HG03097 (cell line): Measurements from ENCODE around the gene USP25.

Source experiments
- ATAC-seq: cut with Tn5 transposase; IDR thresholded peaks from one replicate; pipeline ENCODE4 v1.9.1; 2021; ENCODE audit not compliant: unreplicated experiment, low FRiP score

The USP25 gene, protein sequence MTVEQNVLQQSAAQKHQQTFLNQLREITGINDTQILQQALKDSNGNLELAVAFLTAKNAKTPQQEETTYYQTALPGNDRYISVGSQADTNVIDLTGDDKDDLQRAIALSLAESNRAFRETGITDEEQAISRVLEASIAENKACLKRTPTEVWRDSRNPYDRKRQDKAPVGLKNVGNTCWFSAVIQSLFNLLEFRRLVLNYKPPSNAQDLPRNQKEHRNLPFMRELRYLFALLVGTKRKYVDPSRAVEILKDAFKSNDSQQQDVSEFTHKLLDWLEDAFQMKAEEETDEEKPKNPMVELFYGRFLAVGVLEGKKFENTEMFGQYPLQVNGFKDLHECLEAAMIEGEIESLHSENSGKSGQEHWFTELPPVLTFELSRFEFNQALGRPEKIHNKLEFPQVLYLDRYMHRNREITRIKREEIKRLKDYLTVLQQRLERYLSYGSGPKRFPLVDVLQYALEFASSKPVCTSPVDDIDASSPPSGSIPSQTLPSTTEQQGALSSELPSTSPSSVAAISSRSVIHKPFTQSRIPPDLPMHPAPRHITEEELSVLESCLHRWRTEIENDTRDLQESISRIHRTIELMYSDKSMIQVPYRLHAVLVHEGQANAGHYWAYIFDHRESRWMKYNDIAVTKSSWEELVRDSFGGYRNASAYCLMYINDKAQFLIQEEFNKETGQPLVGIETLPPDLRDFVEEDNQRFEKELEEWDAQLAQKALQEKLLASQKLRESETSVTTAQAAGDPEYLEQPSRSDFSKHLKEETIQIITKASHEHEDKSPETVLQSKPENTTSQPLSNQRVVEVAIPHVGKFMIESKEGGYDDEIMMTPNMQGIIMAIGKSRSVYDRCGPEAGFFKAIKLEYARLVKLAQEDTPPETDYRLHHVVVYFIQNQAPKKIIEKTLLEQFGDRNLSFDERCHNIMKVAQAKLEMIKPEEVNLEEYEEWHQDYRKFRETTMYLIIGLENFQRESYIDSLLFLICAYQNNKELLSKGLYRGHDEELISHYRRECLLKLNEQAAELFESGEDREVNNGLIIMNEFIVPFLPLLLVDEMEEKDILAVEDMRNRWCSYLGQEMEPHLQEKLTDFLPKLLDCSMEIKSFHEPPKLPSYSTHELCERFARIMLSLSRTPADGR

DNA sequence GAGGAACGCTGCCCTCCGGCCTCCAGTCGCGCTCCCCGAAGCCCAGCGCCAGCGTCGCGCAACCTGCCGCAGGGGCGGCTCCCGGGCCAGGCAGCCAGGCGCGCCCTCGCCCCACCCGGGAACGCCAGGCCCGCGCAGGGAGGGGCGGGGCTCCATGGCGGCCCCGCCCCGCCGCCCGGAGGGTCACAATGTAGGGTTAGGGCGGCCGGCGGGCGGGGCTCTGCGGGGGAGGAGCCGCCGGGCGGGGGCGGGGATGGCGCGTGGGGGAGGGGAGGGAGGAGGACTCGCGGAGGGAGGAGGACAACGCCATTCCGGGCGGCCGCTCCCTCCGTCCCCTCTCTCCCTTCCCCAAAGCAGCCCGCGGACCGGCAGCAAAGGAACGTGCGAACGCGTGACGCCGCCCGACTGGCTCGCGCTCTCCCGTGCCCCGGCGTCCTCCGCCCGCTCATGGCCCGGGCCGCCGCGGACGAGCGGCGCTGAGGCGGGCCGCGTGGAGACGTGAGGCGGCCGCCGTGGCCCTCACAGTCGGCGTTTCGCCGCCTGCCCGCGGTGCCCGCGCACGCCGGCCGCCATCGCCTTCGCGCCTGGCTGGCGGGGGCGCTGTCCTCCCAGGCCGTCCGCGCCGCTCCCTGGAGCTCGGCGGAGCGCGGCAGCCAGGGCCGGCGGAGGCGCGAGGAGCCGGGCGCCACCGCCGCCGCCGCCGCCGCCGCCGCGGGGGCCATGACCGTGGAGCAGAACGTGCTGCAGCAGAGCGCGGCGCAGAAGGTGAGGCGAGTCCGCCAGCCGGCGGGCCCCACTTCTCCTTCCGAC is at the start of gene USP25:
TSS of gene USP25 (plus strand) at position 309 of the 810 bp plus-strand sequence. CDS start at position 721, 412 bp downstream.
- ATAC-seq: peak; percentile 69

DNA sequence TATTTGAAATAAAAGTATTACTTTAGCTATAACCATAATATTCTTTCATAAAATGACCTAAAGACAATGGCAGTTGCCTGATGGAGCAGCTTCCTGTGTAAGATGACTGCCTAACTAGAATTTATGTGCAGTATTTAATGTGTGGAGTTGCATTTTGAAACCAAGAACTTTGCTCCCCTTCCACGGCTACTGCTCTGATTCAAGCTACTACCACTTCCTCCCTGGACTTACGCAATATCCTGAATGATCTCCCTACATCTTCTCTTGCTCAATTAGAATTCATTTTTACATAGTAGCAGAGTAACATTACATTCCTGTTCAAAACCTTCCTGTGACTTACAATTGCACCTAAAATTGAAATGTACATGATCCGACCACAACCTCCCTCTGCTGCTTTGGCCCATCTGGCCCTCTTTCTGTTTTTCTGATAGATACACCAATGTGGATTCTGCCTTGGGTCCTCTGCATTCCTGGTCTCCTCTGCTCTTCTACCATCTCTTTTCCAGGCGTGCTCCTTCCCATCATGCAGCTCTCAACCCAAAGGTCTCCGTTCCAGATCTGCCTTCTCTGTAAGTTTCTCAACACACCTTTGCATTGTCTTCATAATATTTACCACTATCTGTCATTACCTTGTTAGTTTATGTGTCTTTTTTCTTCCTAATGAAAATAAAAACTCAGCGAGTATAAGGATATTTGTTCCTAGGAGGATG is 47.4 kb upstream of the USP25 start:
- no peak for ATAC-seq

DNA sequence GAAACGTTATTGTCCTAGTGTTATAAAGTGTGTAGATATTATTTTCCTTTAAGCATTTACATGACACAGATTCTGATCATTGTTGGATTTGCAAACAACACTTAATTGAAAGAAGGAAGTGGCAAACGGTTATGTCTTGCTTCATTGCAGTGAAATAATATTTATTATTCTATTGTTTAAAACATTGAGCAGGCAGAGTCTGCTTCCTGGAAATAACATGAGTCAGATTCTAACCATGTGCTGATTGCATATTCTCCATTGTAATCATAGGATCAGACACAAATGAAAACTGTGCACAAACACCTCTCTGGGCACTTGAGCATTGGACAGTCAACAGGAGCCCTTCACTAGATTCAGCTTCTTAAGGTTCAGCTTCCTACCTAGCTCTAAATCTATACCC is 46.8 kb upstream of the USP25 start:
- ATAC-seq: no peak

DNA sequence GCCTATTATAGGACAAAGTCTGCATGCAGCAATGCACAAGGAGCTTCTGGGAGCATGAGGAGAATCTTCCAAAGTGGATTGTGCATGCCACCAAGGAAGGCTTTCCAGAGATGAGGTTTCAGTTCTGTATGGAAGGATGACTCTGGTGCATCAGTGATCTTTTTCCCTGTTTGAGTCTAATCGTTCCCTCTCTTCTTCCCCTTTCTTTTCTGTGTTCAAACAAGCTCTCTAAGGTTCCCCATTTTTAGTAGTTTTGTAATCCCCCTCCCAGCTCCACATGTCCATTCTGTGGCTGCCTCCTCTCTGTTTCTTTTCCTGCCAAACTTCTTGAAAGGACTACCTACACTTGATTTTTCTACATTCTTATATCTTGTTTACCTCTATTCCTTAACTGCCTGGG is 43.3 kb upstream of the USP25 start:
- no peak for ATAC-seq

- ATAC-seq: no peak
Observed at GRCh38 chr21:15687208-15687607, 42.6 kb upstream of the USP25 start.

GRCh38 chr21:15688016-15688415 is 41.8 kb upstream of the USP25 start:
- ATAC-seq: no peak

DNA sequence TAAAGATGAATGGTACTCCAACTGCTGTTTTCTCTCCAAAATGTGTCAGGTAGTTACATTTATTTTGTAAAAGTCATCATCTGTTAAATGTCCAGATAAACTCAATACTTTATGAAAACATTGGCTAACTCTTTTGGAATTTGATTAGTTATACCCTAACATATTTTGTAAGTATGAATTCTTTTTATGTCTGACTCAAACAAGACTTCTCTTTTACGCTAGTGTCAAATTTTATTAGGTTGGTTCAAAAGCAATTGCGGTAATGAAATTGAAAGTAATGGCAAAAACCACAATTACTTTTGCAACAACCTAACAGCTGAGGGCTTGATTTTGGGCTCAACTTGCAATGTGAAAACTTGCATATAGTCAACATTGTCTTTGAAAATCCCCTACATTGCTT is 41.0 kb upstream of the USP25 start:
- no peak for ATAC-seq

- no peak for ATAC-seq
Observed at GRCh38 chr21:15692711-15693110, 37.1 kb upstream of the USP25 start.

DNA sequence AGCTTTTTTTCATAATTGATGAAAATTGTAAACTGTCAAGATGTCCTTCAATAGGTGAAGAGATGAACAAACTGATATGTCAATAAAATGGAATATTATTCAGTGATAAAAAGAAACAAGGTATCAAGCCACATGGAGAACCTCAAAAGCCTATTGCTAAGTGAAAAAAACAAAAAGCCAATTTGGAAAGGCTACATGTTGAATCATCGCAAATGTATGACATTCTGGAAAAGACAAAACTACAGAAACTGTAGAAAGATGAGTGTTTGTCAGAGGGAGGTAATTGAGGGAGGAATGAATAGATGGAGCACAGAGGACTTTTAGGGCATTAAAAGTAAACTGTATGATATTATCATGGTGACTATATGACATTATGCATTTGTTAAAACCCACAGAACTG is 34.5 kb upstream of the USP25 start:
- ATAC-seq: no peak

- ATAC-seq: no peak
Observed at GRCh38 chr21:15701830-15702229, 28.0 kb upstream of the USP25 start.

- no peak for ATAC-seq
Observed at GRCh38 chr21:15703932-15704331, 25.9 kb upstream of the USP25 start.

DNA sequence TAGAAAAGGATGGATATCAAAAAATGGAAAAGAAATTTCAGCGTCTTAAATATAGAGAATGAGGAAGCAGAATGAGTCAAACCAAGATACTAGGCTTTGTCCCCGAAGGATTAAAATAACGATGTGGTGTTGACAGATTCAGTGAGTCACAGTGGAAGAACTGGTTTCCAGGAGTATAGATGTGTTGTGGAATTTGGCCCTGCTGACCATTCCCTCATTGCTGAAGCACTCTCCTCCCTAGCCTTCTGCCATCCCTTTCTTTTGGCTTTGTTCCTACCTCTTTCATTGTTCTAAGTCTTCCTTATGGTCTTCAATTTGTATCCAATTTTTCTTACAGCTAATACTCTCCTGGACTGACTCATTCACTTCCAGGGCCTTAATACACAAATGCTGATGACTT is 23.1 kb upstream of the USP25 start:
- ATAC-seq: no peak

DNA sequence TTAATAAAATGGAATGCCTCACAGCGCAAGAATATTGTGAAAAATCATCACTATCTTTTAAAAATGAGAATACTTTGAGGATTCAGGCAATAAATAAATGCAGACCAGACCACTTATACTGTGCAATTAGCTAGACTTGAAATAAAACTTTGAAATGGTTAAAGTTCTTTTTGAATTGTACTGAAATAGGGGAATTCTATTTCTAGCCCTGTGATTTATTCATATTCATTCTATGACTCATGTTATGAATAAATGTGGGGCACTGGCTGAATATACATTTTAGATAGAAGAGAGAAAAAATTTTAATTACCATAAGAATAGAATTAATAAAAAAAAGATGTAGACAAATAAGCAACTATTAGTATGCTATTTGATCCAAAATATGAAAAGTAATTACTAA is 16.4 kb upstream of the USP25 start:
- ATAC-seq: no peak

DNA sequence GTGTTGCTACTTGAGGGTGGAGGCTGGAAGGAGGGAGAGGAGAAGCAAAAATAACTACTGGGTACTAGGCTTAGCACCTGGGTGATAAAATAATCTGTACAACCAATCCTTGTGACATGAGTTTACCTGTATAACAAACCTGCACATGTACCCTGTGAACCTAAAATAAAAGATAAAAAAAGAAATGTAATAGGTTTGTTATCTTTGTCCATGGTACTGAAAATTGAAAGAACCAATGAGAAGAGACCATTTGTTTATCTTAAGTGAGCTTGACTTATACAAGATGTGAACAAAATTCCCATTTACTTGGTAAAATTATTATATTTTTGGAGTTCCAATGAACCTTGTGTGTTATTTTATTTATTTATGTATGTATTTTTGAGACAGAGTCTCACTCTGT is 11.1 kb upstream of the USP25 start:
- ATAC-seq: no peak

GRCh38 chr21:15719976-15720375 is 9.8 kb upstream of the USP25 start:
- ATAC-seq: no peak

DNA sequence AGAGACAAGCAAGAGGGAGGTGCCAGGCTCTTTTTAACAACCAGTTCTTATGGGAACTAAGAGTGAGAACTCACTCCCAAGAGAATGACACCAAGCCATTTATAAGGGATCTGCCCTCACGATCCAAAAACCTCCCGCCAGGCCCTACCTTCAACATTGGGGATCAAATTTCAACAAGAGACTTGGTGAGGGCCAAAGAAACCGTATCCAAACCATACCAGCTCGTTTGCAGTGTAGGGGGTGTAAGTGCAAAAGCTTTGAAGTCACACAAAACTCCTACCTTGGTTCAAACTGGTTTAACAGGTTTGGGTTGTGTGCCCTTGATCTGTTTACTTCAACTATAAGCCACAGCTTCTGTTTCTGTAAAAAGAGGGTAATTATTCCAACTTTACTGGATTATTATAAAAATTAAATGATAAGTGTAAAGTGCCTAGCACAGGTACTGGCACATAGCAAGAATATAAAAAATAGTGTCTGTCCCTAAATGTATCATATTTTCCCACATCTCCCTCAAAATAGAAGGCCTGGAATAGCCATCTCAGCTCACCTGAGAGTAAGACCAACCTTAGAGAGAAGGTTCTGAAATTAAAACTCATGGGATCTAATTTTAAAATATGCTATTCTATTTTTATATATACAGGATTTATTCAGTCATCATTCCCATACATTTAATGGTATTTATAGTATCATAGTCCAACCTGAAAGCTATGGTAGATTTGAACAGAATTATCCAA is 7.0 kb upstream of the USP25 start:
- ATAC-seq: no peak

GRCh38 chr21:15725949-15726348 is 3.8 kb upstream of the USP25 start:
- ATAC-seq: no peak

DNA sequence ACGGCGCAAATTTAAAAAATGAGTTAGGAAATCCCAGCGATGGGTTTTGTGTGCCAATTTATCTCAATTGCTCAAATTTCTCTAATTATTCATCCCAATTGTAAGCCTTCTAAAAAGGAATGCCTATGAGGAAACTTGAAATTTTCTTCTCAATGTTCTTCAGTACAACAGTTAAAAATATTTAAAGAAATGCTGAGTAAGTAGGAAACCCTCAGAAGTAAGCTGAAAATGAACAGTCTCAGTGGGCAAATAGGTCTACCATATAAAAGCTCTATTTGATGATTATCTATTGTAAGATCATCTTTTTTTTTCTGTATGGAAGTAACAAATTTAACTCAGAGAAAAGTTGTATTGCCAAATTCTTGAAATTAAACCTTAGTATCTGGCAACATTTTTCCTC is 1.7 kb upstream of the USP25 start:
- no peak for ATAC-seq

DNA sequence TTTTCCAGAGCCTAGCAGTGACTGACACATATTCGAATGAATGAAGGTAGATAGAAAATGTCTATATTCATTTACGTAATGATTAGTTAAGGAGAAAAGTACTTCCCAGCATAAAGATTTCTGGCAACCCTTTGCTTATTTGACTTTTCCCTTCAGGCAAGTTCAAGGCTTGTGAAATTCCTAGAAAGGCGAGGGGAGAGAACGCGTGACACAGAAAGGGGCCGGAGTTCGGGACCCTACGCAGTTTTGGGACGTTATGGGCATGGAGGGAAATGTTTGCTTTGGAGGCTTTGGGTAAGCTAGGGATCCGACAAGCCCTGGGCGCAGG is 472 bp upstream of the USP25 start:
- ATAC-seq: no peak
